GM12878 (cell line): ENCODE measurements around the gene BTBD7.

ENCODE experiments used
- BCL3 ChIP-seq: IDR thresholded peaks from 2 replicates; pipeline ENCODE4 v1.6.1; 2011; ENCODE audit warnings: borderline replicate concordance, low read depth, mild to moderate bottlenecking, moderate library complexity, low read length; ENCODE audit not compliant: insufficient read depth, poor library complexity, severe bottlenecking
- BRCA1 ChIP-seq: IDR thresholded peaks from 2 replicates; pipeline ENCODE4 v1.6.1; 2011; ENCODE audit warnings: low read depth, low read length, improper control_type of control experiment
- CTCF ChIP-seq, 3 experiments: IDR thresholded peaks in 2 of 3; conservative IDR thresholded peaks in 1 of 3; 2 replicates each; pipeline ENCODE4 v1.5.1; 2011; ENCODE audit warnings: low read depth in 3 of 3, low read length in 3 of 3, mild to moderate bottlenecking in 3 of 3, control low read depth in 2 of 3, moderate library complexity in 2 of 3, inconsistent platforms in 1 of 3, mixed read lengths in 1 of 3; ENCODE audit not compliant: control insufficient read depth in 2 of 3, insufficient read depth in 1 of 3; ENCODE audit errors: extremely low read depth in 1 of 3
- ETV6 ChIP-seq, 2 experiments: fragments of 450-650 bp in 1 of 2; IDR thresholded peaks in 1 of 2; conservative IDR thresholded peaks in 1 of 2; 2 replicates each; pipeline ENCODE4 v1.6.1; 2014; ENCODE audit warnings: antibody characterized with exemption in 1 of 2, borderline replicate concordance in 1 of 2, low read depth in 1 of 2, mild to moderate bottlenecking in 1 of 2, moderate library complexity in 1 of 2
- MTA3 ChIP-seq: IDR thresholded peaks from 2 replicates; pipeline ENCODE4 v1.6.1; 2012; ENCODE audit warnings: low read length, inconsistent platforms, borderline replicate concordance
- POLR2A ChIP-seq: IDR thresholded peaks from 2 replicates; pipeline ENCODE4 v1.6.1; 2011; ENCODE audit warnings: low read depth, mild to moderate bottlenecking, low read length

- TF ChIP-seq CTCF (IDR thresholded peaks at IDR 0.05 in 2 of 3, conservative IDR thresholded peaks at IDR 0.05 in 1 of 3; ENCODE audit: control insufficient read depth in 2 of 3, extremely low read depth in 1 of 3, insufficient read depth in 1 of 3, low read depth in 3 of 3, low read length in 3 of 3) (no peak), ETV6 (conservative IDR thresholded peaks at IDR 0.05 in 1 of 2, IDR thresholded peaks at IDR 0.05 in 1 of 2; ENCODE audit: borderline replicate concordance in 1 of 2, low read depth in 1 of 2) (no peak), MTA3 (no peak), BCL3 (no peak), POLR2A (no peak), BRCA1 (no peak)
Observed at GRCh38 chr14:93303659-93304058, 29.2 kb downstream of the BTBD7 start.
